NCI-H128 (cell line): ENCODE results near the gene EPB41L3.
"Not testable (repeated sequence)": the region's sequence is repeated elsewhere in the genome, so short reads cannot be mapped to it uniquely, and the experiment has no call there.

ENCODE experiments used
- DNase-seq: peaks from one replicate; lab custom pipeline; 2025; ENCODE audit not compliant: unreplicated experiment; lab: John Stamatoyannopoulos, UW

The EPB41L3 gene

GRCh38 chr18:5543773-5544389 is at the start of gene EPB41L3:
Gene EPB41L3, minus strand, starts transcription at chr18:5543997. Its CDS starts 54,814 bp downstream, at chr18:5489183.
- DNase-seq, result no peak

GRCh38 chr18:5588529-5588928 is 44.7 kb upstream of the EPB41L3 start:
- no peak for DNase-seq

DNA sequence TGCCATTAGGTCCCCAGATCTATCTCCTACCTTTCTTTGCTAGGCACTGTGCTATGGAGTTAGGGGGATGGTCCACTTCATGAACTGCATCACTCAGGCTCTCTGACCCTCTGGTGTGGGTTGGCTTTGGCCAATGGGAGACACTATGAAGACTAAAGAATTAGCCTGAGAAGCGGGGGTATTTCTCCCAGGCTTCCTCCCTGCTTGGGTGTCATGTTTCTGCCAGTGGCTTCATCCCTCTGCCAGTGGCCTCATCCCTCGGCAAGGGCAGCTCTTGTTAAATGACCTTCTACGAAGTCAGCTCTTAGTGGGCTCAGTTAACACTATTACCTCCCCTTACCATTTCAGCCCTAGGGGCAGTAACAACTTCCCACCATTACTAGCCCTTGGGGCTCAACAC is 41.9 kb upstream of the EPB41L3 start:
- no peak for DNase-seq

- no peak for DNase-seq
Observed at GRCh38 chr18:5584746-5585417, 41.1 kb upstream of the EPB41L3 start.

- no peak for DNase-seq
Observed at GRCh38 chr18:5582849-5583681, 39.3 kb upstream of the EPB41L3 start.

DNA sequence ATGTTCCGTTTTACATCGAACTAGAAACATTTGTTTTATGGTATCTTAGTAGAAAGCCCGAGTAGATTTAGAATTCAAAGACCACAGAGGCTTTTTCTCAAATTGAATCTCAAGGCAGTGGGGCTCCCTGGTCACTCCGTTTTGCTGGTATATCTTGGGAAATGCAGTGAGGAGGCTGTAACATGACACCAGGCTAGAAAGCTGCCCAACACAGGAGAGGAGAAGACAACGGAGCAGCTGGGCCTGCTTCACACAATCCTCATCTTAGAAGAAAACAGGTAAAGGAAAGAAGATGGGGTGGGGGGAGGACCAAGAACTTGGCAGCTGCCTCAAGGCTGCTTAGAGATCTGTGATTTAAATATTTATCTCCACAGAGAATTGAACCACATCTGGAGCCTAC is 38.3 kb upstream of the EPB41L3 start:
- no peak for DNase-seq

GRCh38 chr18:5574843-5575242 is 31.0 kb upstream of the EPB41L3 start:
- no peak for DNase-seq

GRCh38 chr18:5571666-5572065 is 27.9 kb upstream of the EPB41L3 start:
- no peak for DNase-seq

DNA sequence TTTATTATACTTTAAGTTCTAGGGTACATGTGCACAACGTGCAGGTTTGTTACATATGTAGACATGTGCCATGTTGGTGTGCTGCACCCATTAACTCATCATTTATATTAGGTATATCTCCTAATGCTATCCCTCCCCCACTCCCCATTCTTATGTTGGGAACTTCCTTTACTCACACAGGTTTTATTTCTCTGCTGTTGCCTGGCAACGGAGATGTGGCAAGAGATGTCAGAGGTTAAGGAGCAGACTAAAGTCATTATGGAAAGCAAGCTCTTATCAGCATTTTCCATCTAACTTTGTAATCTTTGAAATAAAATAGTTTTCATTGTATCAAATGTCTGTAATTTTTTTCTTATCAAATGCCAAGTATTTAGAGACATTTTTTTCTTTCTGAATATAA is 26.8 kb upstream of the EPB41L3 start:
- not testable (repeated sequence) for DNase-seq

GRCh38 chr18:5568416-5568815 is 24.6 kb upstream of the EPB41L3 start:
- DNase-seq, result no peak

DNA sequence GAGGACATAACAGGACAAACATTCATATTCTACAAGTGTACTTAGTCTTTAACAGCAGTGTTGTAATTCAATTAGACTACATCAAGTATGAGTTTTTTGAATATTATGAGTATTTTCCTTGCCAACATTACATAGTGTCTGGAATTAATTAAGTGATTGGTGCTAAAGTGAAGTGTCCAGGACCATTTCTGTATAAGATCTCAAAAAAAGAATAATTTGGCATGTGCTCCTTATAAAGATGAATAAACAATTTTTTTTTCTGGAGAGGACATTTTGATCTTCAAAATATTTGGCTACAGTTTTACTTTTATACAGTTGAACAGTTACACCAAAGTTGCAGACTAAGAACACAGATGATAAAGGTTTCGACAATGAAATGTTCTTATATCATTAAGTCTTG is 15.1 kb upstream of the EPB41L3 start:
- no peak for DNase-seq

DNA sequence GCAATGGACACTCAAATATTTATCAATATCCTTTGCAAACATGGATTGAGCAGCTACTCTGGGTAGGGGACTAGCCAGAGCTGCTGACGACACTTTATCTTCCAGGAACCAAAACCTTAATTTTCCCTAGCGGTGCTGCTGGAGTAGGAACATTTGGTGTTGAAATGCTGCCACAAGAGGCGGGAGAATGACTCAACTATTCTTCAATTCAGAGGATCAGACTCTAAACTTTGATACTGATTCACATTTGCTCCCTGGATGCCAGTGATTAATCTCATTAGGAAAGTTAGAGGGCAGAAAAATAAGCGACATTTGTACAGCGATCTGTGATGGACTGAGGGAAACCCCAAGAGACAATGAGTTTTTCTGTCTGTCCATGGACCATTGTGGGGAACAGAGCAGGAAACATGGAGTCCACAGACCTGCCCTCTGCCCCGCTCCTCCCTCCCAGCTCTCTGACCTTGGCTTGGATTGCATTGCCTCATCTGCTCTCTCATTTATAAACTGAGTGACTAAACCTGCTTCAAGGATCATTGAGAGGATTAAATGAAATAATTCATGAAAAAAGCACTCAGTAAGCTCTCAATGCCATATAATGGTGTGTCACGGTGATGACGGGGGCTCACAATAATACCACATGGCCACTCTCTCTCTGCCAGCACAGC is 12.6 kb upstream of the EPB41L3 start:
- no peak for DNase-seq

DNA sequence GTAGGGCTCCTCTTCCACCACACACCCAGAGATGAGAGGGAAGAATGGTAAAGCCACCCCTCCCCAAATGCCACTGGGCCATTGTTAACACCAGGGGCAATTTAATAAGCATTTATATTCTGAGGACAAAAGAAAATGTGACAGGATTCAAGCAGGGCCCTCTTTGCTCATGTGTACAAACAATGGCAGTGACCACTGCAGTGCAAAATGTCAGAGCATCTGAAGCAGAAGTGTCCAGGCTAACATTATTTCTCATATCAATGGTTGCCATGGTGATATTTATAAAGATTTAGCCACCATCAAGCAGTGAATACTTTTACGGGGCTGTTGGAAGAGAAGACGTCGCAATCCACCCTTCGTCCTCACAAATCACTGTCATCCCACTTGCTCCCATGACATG is 10.8 kb upstream of the EPB41L3 start:
- no peak for DNase-seq

GRCh38 chr18:5546660-5547059 is 2.9 kb upstream of the EPB41L3 start:
- DNase-seq, result no peak

DNA sequence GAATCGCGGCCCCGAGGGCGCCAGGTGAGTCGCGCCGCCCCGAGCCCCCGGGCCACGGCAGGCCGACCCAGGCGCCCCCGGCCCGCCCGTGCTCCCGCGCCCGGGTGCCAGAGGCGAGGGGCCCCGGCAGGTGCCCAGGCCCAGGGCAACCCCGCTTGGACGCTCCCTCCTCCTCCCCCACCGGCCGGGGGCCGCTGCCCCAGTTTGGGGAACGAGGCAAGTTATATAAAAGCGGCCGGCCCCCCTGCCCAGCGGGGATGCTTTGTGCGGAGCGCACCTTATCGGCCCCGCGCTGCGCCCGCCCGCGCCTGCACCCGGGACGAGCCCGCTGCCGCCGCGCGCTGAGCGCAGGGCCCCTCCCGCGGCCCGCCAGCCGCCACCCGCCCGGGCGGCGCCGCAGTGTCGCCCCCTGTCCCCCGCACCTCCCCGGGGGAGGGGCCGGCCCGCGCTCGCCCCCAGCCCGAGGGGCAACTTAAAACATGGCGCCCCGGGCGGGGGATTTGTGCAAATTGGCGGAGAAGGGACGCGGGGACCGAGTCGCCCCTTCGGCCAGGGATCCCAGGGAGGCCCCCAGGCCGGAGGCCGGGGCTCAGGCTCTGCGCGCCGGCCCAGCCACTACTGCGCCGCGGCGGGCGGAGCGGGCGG is 639 bp downstream of the EPB41L3 start:
- no peak for DNase-seq

GRCh38 chr18:5542515-5543035 is 1.2 kb downstream of the EPB41L3 start:
- no peak for DNase-seq

- no peak for DNase-seq
Observed at GRCh38 chr18:5541644-5542043, 2.2 kb downstream of the EPB41L3 start.

DNA sequence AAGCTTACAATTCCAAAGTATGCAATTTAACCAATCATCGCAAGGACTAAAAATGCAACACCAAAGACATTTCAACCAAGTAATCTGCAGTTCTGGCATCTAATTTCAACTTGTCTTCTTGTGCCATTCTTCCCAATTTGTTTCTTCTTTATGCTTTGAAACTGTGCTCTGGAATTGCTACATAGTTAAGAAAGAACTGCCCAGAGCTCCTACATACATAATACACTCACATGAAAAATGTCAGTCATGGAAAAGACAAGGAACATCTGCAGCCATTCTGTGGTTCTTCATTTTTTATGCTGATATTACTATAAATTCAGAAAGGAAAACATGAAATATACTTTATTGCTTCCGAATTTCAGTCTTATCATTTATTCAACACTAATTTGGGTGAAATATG is 4.4 kb downstream of the EPB41L3 start:
- DNase-seq, result no peak

GRCh38 chr18:5538544-5538943 is 5.3 kb downstream of the EPB41L3 start:
- no peak for DNase-seq

GRCh38 chr18:5537860-5538259 is 5.9 kb downstream of the EPB41L3 start:
- no peak for DNase-seq

GRCh38 chr18:5534845-5535244 is 9.0 kb downstream of the EPB41L3 start:
- DNase-seq, result no peak
